NCI-H1694 treated with DMSO at 0.1 percent for 48 hours (cell line): Measurements from ENCODE around the gene AKT1S1.
"Not testable (repeated sequence)": the region's sequence is repeated elsewhere in the genome, so short reads cannot be mapped to it uniquely, and the experiment has no call there.

Experiments
- DNase-seq: peaks from one replicate; lab custom pipeline; 2025; lab: John Stamatoyannopoulos, UW

AKT1S1 gene

DNA sequence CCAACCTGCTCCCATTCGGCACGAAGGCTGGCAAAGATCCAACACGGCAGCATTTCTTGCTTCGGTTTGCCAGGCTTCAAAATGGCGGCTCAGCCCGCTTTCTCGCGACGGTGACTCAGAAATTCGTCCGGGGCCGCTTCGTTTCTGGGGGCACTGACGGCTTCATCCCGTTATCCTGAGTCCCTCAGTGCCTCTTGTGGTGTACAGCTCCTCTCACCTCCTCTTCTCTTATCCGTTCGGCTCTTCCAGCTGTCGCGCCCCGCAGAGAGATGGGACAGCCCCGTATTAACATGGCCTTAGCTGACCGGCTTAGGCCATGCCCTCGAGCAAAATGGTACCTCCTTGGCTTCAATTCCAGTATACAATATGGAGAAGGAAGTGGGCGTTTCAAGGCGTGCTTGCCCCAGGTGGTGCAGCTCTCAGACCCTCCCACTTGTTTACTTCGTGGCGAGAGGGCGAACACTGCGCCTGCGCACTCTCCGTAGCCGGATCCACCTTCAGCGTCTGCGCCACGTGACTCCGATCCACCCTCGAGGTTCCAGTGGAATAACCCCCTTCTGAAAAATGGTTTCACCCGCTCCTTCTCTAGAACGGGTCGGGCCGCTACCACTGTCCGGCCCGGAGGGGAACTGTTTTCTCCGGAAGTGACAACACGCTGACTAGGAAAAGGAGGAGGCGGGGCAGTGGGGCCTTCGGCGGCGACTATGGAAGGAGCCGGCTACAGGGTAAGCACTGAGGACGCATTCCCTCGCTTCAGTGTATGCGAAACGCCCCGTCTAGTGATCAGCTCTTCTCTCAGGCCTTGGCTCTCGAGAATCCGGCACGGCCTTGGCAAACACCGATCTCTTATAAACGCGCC is at the start of gene AKT1S1, which contains the start of gene TBC1D17:
Gene AKT1S1 (minus strand): TSS at position 336 of the 859 bp plus-strand sequence. CDS start 4,060 bp downstream, outside the sequence.
Gene TBC1D17 (plus strand): TSS at position 683 of the 859 bp plus-strand sequence. CDS start 22 bp downstream, at position 705.
- DNase-seq: peak; percentile 99

DNA sequence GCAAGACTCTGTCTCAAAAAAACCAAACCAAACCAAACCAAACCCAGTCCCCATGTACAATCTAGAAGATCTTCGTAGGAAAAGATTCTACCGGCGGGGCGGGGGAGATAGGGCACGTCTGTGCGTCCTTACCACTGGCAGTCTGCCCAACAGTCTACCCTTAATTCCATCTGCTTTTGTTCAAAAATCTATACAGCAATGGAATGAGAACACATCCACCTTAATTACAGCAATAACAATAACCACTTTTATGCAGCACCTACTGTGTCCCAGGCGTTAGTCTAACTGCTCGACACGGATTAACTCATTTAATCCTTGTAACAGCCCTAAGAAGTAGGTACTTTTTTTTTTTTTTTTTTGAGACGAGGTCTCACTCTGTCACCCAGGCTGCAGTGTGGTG is 49.4 kb upstream of the AKT1S1 start:
- DNase-seq: no peak

DNA sequence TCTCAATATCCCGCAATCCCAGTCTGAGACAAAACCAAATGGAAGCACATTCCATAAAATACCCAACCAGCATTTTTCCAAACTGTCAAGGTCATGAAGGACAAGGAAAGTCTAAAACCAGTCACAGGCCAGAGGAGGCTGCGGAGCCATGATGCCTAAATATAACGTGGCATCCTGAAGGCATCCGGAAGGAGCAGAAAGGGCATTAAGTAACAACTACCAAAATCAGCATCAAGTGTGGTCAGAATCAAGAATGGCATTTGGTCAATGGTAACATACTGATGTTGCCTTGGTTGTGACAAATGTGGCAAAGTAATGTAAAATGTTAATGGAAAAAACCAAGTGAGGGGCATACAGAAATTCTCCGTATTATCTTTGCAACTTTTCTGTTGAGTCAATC is 48.3 kb upstream of the AKT1S1 start:
- no peak for DNase-seq

DNA sequence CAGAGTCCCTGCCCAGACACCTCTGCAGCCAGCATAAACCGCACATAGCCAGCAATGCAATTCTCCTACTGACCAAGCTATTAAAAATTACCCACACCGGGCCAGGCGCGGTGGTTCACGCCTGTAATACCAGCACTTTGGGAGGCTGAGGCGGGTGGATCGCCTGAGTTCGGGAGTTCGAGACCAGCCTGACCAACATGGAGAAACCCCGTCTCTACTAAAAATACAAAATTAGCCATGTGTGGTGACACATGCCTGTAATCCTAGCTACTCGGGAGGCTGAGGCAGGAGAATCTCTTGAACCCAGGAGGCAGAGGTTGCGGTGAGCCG is 47.7 kb upstream of the AKT1S1 start:
- DNase-seq: not testable (repeated sequence)

DNA sequence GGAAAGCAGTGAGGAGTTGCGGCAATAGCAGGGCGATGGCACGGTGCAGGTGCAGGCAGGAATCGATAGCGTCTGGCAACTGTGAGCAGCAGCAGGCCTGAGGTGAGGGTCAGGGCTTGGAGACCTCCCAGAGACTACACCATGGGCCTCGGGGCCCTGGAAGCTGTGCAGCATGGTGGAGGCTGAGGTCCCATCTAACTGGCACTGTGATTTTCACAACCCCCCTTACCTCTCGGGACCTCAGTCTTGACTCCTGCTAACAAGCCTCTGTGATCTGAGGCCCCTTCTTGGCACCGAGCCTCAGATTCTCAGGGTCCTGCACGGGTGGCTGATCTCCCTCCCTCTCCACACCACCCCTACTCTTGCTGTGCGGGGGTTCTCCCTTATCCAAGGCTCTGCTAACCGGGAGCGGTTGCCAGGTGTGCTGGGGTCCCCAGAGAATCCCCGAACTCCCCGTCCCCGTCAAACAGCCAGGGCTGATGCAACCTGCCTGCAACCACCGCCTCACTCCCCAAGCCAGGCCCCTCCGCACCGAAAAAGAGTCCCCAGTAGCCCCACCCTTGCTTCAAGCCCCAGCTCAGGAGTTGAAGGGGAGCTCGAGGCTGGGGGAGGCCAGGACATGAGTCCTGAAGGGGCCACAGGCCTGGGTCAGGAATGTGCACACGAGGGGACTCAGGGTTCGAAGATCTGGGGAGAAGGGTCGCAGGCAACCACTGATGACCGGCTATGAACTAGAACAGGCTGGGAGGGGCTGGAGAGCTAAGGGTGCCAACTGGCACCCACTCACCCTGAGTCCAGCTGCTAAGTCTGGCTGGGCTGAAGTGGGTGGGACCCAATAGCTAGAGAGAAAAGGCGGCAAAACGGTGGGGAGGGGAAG is 47.1 kb upstream of the AKT1S1 start:
- no peak for DNase-seq

DNA sequence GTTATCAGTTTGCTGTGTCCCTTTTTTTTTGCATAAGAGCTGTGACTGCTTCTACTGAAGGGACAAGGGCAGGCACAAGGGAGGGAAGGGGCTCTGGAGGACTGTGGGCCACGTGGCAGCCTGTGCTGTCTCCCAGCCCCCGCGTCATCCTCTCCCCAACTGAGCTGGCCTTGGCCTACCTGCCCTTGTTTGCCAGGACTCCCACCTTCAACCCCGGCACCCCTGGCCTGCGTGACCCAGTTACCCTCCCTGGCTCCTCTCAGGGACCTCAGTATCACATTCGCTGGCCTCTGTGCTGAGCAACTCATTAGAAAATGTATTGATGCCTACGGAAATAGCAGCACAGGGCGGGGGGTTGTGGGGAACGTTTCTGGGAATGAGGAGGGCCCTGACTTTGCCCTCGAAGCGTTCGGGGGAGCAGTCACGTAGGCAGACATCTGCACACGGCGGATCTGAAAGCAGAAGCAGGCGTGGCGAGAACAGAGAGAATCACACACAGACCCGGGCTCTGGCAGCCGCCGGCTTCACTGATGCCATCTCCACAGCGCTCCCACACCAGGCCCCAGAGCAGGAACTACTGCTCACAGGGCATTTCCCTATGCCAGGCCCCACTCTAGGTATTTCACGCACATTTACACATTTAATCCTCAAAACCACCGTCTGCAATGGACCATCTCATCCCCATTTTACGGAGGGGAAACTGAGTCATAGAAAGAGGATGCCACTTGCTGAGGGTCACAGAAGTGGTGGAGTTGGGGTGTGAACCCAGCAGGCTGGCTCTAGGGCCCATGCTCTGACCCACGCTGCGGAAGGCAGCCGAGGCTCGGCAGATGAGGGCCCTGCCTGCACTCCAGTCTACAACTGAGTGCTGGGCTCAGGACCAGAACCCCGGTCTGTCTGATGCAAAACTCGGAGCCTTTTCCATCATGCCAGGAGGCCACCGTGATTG is 46.2 kb upstream of the AKT1S1 start:
- no peak for DNase-seq

DNA sequence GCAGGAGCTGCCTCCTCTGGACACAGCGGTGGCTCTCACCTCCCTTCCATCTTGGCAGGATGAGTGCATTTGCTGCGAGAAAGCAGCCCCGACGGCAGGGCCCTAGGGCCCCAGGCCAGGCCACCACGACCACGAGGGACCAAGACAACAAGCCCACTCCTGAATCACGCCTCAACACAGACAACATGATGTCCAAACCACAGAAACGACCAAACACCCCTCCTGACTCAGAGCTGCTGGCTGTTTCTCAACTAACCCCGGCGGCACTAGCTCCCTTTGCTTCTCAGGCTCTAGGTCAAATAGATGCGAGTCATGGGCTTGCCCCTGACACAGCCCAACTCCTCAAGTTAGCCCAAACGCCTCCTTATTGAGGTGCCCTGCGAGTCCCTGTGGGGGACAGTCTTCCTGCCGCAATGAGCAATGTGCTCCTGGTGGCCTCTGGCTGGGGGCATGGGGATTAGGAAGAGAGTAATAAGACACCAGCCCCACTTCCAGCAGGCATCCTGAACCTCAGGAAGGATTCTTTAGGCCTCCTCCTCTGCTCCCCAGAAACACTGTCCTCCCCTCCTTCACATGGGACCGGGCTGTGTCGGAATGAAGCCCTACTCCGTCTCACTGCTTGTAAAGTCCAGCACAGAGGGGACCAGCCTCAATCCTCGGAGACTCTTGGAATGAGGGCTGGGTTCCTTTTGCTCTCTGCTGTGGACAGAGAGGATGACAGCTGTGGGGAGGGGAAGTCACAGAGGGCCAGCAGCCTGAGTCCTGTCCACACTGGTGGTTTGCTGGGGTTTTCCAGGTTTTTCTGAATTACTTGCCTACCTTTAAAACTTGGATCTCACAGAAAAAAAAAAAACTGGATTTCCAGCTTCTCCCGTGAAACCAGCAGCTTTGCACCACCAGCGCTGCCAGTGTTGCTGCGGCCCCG is 45.0 kb upstream of the AKT1S1 start:
- DNase-seq: no peak

DNA sequence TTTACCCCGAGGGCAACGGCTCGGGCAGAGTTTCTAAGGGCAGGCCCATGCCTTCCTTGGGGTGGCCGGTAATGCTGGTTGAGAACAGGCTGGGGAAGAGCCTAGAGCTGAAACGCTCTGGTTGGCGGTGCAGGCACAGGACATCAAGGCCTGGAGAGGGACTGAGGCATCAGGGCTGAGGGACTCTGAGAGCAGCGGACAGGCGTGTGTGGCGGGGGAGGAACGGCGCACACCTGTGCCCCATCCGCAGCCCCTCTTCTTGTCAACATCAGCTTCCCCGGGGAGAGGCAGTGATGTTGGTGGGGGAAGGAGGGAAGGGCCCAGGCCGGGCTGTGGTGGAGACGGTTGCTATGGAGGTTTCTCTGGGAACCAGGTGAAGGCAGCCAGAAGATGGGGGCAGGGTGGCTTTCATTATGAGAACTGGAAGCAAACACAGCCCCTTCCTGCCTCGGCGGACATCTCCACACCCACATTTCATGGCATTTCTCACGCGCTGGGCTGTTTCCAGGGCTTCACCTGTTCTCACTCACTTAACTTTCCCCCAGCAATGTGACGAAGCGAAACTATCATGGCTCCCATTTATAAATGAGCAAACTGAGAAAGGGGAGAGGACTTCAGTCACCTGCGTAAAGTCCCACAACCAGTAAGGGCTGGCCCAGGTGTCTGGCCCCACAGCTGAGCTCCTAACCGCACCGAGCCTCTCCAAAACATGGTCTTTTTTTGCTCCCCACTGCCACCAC is 43.6 kb upstream of the AKT1S1 start:
- DNase-seq: no peak

DNA sequence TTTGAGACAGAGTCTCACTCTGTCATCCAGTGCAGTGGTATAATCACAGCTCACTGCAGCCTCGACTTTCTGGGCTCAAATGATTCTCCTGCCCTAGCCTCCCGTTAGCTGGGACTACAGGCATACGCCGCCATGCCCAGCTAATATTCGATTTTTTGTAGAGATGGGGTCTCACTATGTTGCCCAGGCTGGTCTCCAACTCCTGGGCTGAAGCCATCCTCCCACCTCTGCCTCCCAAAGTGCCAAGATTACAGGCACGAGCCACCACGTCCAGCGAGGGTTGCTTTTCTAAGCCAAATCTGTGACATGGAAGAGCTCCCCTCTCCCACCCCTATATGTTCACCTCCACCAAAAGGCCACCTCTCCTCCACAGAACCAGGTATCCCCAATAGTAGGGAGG is 40.9 kb upstream of the AKT1S1 start:
- DNase-seq: no peak

DNA sequence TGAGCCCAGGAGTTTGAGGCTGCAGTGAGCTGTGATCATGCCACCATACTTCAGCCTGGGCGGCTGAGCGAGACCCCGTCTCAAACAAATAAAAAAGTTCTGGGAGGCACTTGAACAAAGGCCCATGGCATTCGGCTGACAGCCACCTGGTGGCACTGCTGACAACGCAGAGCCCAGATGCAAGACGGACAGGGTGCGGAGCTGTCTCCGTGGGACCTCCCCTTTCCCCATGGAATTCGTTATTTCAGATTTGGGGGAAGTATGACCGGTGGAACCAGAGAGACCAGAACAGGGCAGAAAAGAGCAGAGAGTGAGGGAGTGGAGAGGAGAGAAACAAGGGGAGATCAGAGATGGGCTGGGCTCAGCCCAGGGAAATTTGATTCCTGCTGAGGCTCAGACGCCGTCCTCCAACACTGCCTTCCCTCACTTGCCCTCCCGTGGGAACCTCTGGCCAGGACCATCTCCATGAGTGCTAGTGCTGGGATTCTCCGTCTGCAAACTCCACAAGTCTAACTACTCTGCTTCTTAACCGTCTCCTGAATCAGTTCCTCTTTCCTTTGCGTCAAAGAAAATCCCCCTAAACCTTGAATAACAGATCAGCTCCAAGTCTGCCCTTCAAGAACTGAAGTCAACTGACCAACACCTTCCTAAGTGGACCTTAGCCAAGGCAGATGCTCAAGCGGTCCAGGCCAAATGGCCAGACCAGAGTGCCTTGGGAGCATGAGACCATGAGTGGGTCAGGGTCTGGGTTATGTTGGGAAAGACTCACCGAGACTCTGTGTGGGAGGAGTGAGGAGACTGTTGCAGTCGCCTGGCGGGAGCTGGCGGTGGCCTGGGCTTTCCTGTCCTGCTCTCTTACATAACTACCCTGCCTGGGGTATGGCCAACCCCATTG is 39.9 kb upstream of the AKT1S1 start:
- no peak for DNase-seq

DNA sequence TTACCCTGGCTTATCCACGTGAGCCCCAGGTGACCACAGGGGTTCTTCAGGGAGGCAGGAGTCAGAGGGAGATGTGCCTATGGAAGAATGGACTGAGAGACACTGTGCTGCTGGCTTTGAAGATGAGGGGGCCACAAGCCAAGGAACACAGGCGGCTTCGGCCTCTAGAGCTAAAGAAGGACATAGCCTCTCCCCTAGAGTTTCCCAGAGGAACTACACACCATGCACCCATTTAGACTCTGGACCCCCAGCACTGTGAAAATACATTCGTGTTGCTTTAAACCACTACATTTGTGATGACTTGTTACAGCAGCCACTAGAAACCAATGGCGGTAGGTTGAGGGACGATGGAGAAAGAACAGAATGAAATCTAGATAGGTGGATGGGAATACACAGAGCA is 38.1 kb upstream of the AKT1S1 start:
- DNase-seq: no peak

DNA sequence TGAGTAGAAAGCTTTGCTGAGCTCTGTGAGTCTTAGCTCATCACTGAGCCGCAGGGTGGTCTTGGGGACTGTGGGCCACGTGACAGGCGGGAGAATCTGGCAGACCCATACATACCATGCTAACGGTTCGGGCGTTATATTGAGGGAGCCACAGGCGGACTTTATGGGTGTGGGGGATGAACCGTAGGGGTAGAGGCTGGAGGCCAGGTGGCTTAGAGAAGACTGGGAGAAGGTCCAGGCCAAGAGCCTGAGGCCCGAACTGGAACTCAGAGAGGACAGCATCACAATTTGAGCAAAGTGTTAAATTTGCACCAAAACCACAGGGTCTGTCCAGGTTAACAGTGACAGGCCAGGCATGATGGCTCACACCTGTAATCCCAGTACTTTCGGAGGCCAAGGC is 36.6 kb upstream of the AKT1S1 start:
- DNase-seq: no peak

DNA sequence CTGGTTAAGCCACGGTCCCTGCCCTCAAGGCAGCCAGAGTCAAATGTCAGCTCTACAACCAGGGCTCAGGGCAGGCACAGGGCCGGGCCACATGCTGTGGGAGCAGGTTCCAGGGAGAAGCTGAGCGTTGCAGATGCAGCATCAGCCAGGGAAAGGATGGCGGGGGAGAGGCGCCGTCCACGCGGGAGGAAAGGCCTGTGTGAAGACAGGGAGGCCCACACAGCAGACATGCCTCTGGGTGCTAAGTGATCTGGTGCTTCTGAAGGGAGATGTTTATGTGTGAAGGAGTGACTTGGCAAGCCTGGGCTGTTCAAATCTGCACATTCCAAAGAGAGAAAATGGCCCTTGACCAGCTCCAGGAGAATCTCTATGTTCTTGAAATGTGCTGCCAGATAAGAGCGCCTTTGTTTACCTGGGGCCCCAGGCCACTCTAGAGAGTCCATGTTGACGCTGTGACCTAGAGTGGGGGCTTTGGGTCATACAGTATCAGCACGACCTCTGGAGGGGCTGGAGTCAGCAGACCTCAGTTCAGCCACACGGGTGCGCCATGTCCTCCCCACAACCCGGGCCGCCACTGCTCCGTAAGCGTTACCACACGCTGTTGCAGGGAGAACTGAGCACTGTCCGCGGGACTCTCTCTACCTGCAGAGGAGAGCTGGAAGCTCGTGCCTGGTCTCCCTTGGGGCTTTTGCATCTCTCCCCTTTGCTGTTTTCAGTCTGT is 36.0 kb upstream of the AKT1S1 start:
- no peak for DNase-seq

DNA sequence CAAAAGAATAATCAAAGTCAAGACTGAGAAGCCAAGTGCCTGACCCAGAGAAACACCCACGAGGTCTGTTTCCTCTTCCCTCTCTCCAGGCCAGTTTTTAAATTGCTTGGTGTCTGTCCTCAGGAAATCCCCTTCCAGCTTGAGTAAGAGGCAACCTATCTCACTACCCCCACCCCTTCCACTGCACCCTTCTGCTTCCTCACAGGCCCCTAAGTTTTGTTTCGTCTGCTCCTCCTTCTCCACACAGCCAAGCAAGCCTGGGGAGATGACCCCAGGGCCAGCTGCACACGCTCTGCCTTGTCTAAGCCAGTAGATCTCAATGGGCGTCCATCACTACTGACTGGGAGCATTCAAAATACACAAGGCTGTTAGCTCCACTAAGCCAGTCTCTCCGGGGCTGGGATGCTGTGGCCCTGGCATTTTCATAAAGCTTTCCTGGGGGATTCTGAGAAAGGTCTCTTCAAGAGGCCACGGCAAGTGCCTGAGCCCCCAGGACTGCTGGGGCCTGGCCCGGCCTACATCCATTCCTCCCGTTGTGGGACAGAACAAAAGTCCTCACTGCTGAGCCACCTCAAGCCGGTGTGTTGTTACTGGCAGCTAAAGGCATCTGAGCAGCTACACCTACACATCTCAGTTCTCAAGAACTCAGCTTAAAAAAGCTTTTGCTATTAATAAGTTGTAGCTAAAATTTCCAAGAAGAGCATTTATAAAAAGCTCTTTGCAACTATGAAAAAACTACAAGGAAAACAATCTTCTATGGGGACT is 34.4 kb upstream of the AKT1S1 start:
- no peak for DNase-seq

DNA sequence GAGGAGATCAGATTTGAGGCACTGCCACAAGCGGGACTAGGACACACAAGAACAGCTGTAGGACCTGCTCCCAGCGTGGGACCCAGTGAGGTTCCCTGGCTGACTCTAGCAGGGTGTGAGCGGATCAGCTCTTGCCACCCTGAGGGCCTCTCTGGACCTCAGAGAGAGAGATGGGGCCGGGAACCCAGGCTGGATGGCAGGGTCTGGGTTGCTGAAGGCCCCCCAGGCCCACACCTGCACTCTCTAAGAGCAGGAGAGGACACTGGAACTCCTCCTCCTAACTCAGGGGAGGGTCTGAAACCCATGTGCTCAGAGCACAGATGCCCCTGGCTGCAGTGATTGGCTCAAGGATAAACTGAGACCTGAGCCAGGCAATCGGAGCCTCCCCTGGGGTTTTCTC is 33.0 kb upstream of the AKT1S1 start:
- DNase-seq: no peak

DNA sequence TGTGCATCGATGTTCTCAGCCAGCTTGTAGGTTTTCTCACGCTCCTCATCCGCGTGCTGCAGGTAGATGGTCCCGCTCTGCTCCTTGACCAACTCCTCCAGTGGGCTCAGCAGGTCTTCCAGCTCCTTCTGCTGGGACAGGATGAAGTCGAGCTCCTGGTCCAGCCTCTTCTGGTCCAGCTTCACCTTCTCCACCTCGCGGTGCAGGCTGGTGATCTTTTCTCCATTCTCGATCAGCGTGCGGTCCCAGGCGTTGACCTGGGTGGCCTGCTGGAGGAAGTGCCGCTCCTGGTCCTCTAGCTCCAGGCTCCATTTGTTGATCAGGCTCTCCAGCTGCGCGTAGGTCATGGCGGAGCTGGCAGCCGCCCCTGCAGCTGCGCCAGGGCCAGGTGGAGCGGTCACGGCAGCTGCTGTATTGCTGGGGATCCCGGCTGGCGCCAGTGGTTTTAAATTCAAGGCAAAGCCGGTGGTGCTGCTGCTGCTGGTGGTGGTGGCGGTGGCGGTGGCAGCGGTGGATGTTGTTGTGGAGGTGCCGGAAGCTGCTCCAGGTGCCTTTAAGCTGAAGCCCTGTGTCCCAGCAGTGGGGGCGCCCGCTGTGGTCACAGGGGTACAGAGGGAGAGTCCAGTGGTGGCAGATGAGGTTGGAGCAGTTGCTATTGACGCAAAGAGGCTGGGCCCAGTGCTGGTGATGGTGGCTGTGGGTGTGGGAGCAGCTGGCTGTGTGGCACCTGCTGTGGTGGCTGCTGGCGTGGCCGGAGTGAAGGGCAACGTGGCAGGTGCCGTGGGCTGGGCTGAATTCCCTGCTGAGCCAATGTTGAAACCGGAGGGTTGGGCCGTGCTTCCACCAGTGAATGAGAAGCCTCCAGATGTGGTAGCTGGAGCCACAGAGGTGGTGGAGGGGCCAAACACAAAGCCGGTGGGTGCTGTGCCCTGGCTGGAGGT is 31.6 kb upstream of the AKT1S1 start:
- no peak for DNase-seq
